ENCODE results near the gene COPZ1. TPM values are rescaled to one million over a fixed set of nuclear protein-coding genes. Genes with fewer than 3 reads are reported as not detected.

COPZ1 gene
- total RNA-seq, 4 donors from 2014 or later, result 181 to 284 (median 236) TPM

- Histone ChIP-seq H3K4me3 (replicated peaks in 1 of 3) (no peak overlapping the region), H3K27ac (no peak overlapping the region), H3K27me3 (no peaks in the 10 kb centered on the region), H3K36me3 (no peaks in the 10 kb centered on the region), H3K4me1 (peaks cover 31 to 46% of the 10 kb centered on the region in 2 donors), H3K9me3 (no peaks in the 10 kb centered on the region)
- WGBS, 2 donors, result 92% methylated on average over 5 of the region's 5 CpGs
- TF ChIP-seq POLR2A (IDR thresholded peaks at IDR 0.05) (no peak), CTCF (IDR thresholded peaks at IDR 0.05) (no peak)
- intact Hi-C loops (cut with DNase I), result no loop called here
- no peak for DNase-seq
These were observed 6.5 kb downstream of the COPZ1 start for GRCh38 chr12:54331461-54331860.

- Histone ChIP-seq H3K36me3 (no peaks in the 10 kb centered on the region), H3K4me1 (peaks cover 39 to 58% of the 10 kb centered on the region in 2 donors)
- intact Hi-C loops (cut with DNase I), result no loop called here
These were observed 8.6 kb downstream of the COPZ1 start for GRCh38 chr12:54333420-54334034.

GRCh38 chr12:54337280-54337842 is 12.4 kb downstream of the COPZ1 start:
- Histone ChIP-seq H3K4me1 (peaks cover 41 to 52% of the 10 kb centered on the region in 2 donors), H3K9me3 (no peaks in the 10 kb centered on the region), H3K4me3 (replicated peaks in 1 of 3) (no peak overlapping the region), H3K27ac (peak overlapping the region; percentile 28 to 66 (median 47)), H3K36me3 (peaks cover 8 to 11% of the 10 kb centered on the region in 2 donors), H3K27me3 (no peaks in the 10 kb centered on the region)
- TF ChIP-seq CTCF (IDR thresholded peaks at IDR 0.05), result peak in 2 of 6 experiments; percentile 23 to 25
- no peak for TF ChIP-seq POLR2A (IDR thresholded peaks at IDR 0.05)
- WGBS, 2 donors, result 53 to 63% methylated on average over 3 of the region's 3 CpGs
- peak; percentile 33 to 34 for DNase-seq
- intact Hi-C loops (cut with DNase I), result no loop called here

More at GRCh38 chr12:54333420-54334034, 8.6 kb downstream of the COPZ1 start:
- WGBS, 2 donors, result 97 to 100% methylated on average over 4 of the region's 4 CpGs
- TF ChIP-seq POLR2A (IDR thresholded peaks at IDR 0.05) (no peak), CTCF (IDR thresholded peaks at IDR 0.05) (no peak)
- Histone ChIP-seq H3K27me3 (no peaks in the 10 kb centered on the region), H3K4me3 (replicated peaks in 1 of 3) (no peak overlapping the region), H3K27ac (no peak overlapping the region), H3K9me3 (no peaks in the 10 kb centered on the region)
- DNase-seq, result no peak

GRCh38 chr12:54337854-54338650 is 13.1 kb downstream of the COPZ1 start:
- intact Hi-C loops (cut with DNase I), result no loop called here
- peaks cover 41 to 52% of the 10 kb centered on the region in 2 donors for H3K4me1 ChIP-seq

More at GRCh38 chr12:54337854-54338650, 13.1 kb downstream of the COPZ1 start:
- no peaks in the 10 kb centered on the region for H3K27me3 ChIP-seq
- DNase-seq, result peak in 1 of 2 donors; percentile 32
- peaks cover 14 to 18% of the 10 kb centered on the region in 2 donors for H3K36me3 ChIP-seq
- H3K9me3 ChIP-seq, result no peaks in the 10 kb centered on the region
- 57 to 61% methylated on average over 3 of the region's 3 CpGs for WGBS, 2 donors
- no peak overlapping the region for H3K4me3 ChIP-seq (replicated peaks in 1 of 3)
- peak overlapping the region; percentile 28 to 66 (median 47) for H3K27ac ChIP-seq
- no peak for TF ChIP-seq CTCF (IDR thresholded peaks at IDR 0.05)

Data from thyroid gland (tissue), 4 donors.